ENCODE results near the gene TFAP2E. TPM values are rescaled to one million over a fixed set of nuclear protein-coding genes. Genes with fewer than 3 reads are reported as not detected.

The TFAP2E gene
- total RNA-seq, 1 experiment from 2014 or later = 3.2 TPM

GRCh38 chr1:35569936-35570335 lies 3.2 kb upstream of the TFAP2E start:
- no peak for DNase-seq (ENCODE audit: low read depth, low spot score)
- in situ Hi-C loops (cut with HindIII; ENCODE audit: low pct_unique_long_range_greater_than_20kb, low sequenced_read_pairs) = no loop called here

GRCh38 chr1:35570589-35571137 lies 2.5 kb upstream of the TFAP2E start:
- DNase-seq (ENCODE audit: low read depth, low spot score) = no peak
- no peaks in the 10 kb centered on the region for H3K36me3 ChIP-seq (ENCODE audit: control insufficient read depth, insufficient read depth, low read length)
- no peak for ATAC-seq
- in situ Hi-C loops (cut with HindIII; ENCODE audit: low pct_unique_long_range_greater_than_20kb, low sequenced_read_pairs) = no loop called here
- TF ChIP-seq SIN3A (IDR thresholded peaks at IDR 0.05; ENCODE audit: borderline replicate concordance, insufficient read depth, low read depth, low read length) = no peak
- TF ChIP-seq CTCF (IDR thresholded peaks at IDR 0.05) = no peak
- TF ChIP-seq TCF7L2 (IDR thresholded peaks at IDR 0.05; ENCODE audit: low read depth, low read length) = no peak
- no peak for TF ChIP-seq POLR2AphosphoS5 (IDR thresholded peaks at IDR 0.05; ENCODE audit: low read depth, low read length)
- no peak for TF ChIP-seq REST (IDR thresholded peaks at IDR 0.05; ENCODE audit: insufficient read depth in 1 of 2, low read depth in 2 of 2, low read length in 1 of 2)
- ChIA-PET POLR2A (no interaction called here), CTCF (interaction anchor here (0.6 to 0.7 kb wide), 2 partner anchors 120 to 204 kb away, joined by 4 to 13 read pairs; no protein-coding TSS in a partner anchor)
- H3K9me3 ChIP-seq (ENCODE audit: control insufficient read depth, insufficient read depth, low read depth, low read length) = no peaks in the 10 kb centered on the region
- BruUV-seq (replicated peaks) = no TSS peak
- H3K27me3 ChIP-seq (ENCODE audit: control insufficient read depth, insufficient read depth, low read length) = no peaks in the 10 kb centered on the region
- peaks cover 4% of the 10 kb centered on the region for H3K4me1 ChIP-seq (ENCODE audit: control insufficient read depth, insufficient read depth, low read length)
- intact Hi-C loops (cut with micrococcal nuclease; ENCODE audit: unreplicated experiment) = no loop called here
- H3K4me3 ChIP-seq (ENCODE audit: low read depth in 2 of 2, low read length in 2 of 2) = no peak overlapping the region
- H3K27ac ChIP-seq (ENCODE audit: low read length) = no peak overlapping the region

More at GRCh38 chr1:35569936-35570335, 3.2 kb upstream of the TFAP2E start:
- POLR2A ChIA-PET = no interaction called here
- TF ChIP-seq TCF7L2 (IDR thresholded peaks at IDR 0.05; ENCODE audit: low read depth, low read length) (no peak), REST (IDR thresholded peaks at IDR 0.05; ENCODE audit: insufficient read depth in 1 of 2, low read depth in 2 of 2, low read length in 1 of 2) (no peak), CTCF (IDR thresholded peaks at IDR 0.05) (no peak), SIN3A (IDR thresholded peaks at IDR 0.05; ENCODE audit: borderline replicate concordance, insufficient read depth, low read depth, low read length) (no peak), POLR2AphosphoS5 (IDR thresholded peaks at IDR 0.05; ENCODE audit: low read depth, low read length) (no peak)
- BruUV-seq (replicated peaks) = no TSS peak
- Histone ChIP-seq H3K27me3 (ENCODE audit: control insufficient read depth, insufficient read depth, low read length) (no peaks in the 10 kb centered on the region), H3K4me3 (ENCODE audit: low read depth in 2 of 2, low read length in 2 of 2) (no peak overlapping the region), H3K36me3 (ENCODE audit: control insufficient read depth, insufficient read depth, low read length) (no peaks in the 10 kb centered on the region), H3K4me1 (ENCODE audit: control insufficient read depth, insufficient read depth, low read length) (peaks cover 4% of the 10 kb centered on the region), H3K9me3 (ENCODE audit: control insufficient read depth, insufficient read depth, low read depth, low read length) (no peaks in the 10 kb centered on the region), H3K27ac (ENCODE audit: low read length) (no peak overlapping the region)
- intact Hi-C loops (cut with micrococcal nuclease; ENCODE audit: unreplicated experiment) = loop anchor here (1.0 to 2.0 kb wide), 2 partner anchors 157 to 205 kb away; no protein-coding TSS in a partner anchor
- CTCF ChIA-PET = no interaction called here
- no peak for ATAC-seq
